ES-I3 (cell line): Measurements from ENCODE around the gene PXDC1.

Source experiments
- H3K36me3 ChIP-seq: 2 replicates; pipeline ENCODE4 v1.6.1; 2013; ENCODE audit warnings: mild to moderate bottlenecking, low read length, control low read depth, moderate library complexity; ENCODE audit not compliant: insufficient read depth
- H3K4me1 ChIP-seq: 2 replicates; pipeline ENCODE4 v1.6.1; 2013; ENCODE audit warnings: mild to moderate bottlenecking, control low read depth, low read length; ENCODE audit not compliant: insufficient read depth
- H3K9ac ChIP-seq: 2 replicates; pipeline ENCODE4 v1.6.1; 2013; ENCODE audit warnings: low read depth, mild to moderate bottlenecking, low read length, moderate library complexity
- H3K9me3 ChIP-seq: 2 replicates; pipeline ENCODE4 v1.6.1; 2013; ENCODE audit warnings: mild to moderate bottlenecking, low read length, moderate library complexity; ENCODE audit not compliant: control insufficient read depth, insufficient read depth

Gene PXDC1

GRCh38 chr6:3789018-3789895 lies 37.7 kb upstream of the PXDC1 start:
- no peak overlapping the region for H3K9ac ChIP-seq

DNA sequence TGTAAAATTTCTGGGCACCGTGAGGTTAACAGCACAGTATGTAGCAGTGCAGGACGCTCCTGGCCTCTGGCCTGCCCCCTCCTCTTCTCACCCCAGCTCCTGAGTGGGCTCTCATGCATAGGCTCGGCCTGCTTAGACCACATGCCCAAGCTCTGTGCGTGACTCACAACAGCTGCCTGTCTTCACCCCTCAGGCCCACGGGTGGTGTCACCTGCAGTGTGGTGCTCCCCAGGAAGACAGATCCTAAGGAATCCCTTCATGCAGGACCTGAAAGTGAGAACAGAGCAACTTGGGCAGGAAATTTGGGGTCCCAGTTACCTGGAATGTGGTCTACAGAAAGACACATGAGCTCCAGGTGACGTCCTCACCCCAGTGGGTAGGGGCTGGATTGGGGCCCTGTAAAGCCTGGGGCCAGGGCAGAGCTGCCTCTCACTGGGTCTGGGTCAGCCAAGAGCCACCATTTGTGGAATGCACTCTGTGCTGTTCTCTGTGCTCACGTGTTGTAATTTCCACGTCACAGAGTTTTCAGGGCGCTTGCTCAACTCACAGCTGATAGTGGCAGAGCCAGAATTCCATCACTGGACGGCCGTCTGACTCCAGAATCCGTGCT lies 37.0 kb upstream of the PXDC1 start:
- no peaks in the 10 kb centered on the region; the same call in 1 of the 2 replicates for H3K4me1 ChIP-seq
- H3K9ac ChIP-seq = no peak overlapping the region

More at GRCh38 chr6:3789018-3789895, 37.7 kb upstream of the PXDC1 start:
- no peaks in the 10 kb centered on the region; the same call in 1 of the 2 replicates for H3K4me1 ChIP-seq
- H3K9me3 ChIP-seq = no peaks in the 10 kb centered on the region
- no peaks in the 10 kb centered on the region for H3K36me3 ChIP-seq

GRCh38 chr6:3786141-3786540 lies 34.6 kb upstream of the PXDC1 start:
- Histone ChIP-seq H3K9me3 (no peaks in the 10 kb centered on the region), H3K36me3 (no peaks in the 10 kb centered on the region), H3K9ac (no peak overlapping the region), H3K4me1 (no peaks in the 10 kb centered on the region; the same call in 1 of the 2 replicates)

More for the DNA sequence above, 37.0 kb upstream of the PXDC1 start:
- Histone ChIP-seq H3K9me3 (no peaks in the 10 kb centered on the region), H3K36me3 (no peaks in the 10 kb centered on the region)

DNA sequence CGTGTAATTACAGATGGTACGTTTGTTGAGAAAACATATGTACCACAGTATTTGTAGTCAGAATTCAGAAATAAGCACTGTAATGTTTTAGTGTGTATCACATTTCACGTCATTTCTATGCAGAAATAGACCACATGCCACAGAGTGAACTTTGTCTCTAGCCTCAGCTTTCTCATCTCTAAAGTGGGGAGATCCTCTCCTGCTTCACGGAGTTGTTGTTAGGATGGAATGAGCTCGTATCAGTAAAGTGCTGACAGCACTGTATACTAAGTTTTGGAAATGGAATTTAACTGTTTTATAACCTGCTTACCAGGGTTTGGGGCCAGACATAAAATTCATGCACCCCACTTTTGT lies 34.2 kb upstream of the PXDC1 start:
- Histone ChIP-seq H3K9me3 (no peaks in the 10 kb centered on the region), H3K36me3 (no peaks in the 10 kb centered on the region), H3K4me1 (no peaks in the 10 kb centered on the region; the same call in 1 of the 2 replicates), H3K9ac (no peak overlapping the region)

- H3K4me1 ChIP-seq = no peaks in the 10 kb centered on the region; the same call in 1 of the 2 replicates
- no peak overlapping the region for H3K9ac ChIP-seq
- H3K36me3 ChIP-seq = no peaks in the 10 kb centered on the region
- no peaks in the 10 kb centered on the region for H3K9me3 ChIP-seq
Measured at GRCh38 chr6:3784885-3785744, 33.6 kb upstream of the PXDC1 start.

GRCh38 chr6:3784423-3784822 lies 32.9 kb upstream of the PXDC1 start:
- Histone ChIP-seq H3K4me1 (no peaks in the 10 kb centered on the region; the same call in 1 of the 2 replicates), H3K9ac (no peak overlapping the region), H3K36me3 (no peaks in the 10 kb centered on the region), H3K9me3 (no peaks in the 10 kb centered on the region)

DNA sequence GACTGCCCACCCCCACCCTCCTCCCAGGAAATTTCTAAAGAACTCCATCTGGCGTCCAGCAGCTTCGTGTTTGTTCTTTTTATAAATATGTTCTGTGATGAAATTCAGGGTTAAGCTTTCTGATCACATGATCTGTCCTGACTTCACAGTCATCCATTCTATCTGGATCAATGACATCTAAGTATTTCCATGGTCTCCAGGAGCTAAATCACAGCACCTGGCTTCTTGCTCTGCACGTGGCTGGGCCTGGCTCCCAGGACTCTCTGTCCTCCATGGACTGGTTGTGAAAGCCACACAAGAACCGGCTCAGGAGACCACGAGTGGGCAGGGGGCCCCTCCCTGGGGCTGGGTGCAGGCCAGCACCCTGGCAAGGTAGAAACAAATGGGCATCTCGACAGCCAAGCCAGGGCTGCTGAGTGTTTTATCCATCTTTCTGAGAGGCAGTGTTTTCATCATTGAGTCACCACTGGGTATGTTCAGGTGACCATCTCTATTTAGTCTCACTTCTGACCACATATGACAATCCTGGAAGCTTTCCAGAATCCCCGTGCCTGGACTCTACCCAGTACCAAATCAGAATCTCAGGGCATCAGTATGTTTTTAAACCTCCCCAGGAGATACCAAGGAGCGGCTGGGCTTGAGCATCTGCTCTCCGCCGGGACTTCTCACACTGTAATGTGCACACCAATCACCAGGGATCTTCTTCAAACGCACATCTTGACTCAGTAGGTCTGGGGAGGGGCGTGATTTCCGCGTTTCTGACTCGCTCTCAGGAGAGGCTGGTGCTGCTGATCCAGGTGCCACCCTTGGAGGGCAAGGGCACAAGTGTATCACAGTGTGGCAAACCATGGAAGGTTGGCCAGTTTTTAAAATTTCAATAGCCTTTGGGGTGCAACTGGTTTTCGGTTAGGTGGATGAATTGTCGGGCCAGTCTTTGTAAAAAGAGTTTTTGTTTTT lies 31.6 kb upstream of the PXDC1 start:
- Histone ChIP-seq H3K4me1 (no peaks in the 10 kb centered on the region), H3K9me3 (no peaks in the 10 kb centered on the region), H3K9ac (no peak overlapping the region), H3K36me3 (no peaks in the 10 kb centered on the region)

- H3K4me1 ChIP-seq = no peaks in the 10 kb centered on the region
- no peak overlapping the region for H3K9ac ChIP-seq
- H3K9me3 ChIP-seq = no peaks in the 10 kb centered on the region
- no peaks in the 10 kb centered on the region for H3K36me3 ChIP-seq
Measured at GRCh38 chr6:3781504-3781903, 30.0 kb upstream of the PXDC1 start.

GRCh38 chr6:3779574-3779849 lies 28.0 kb upstream of the PXDC1 start:
- no peaks in the 10 kb centered on the region for H3K4me1 ChIP-seq
- no peaks in the 10 kb centered on the region for H3K36me3 ChIP-seq
- no peak overlapping the region for H3K9ac ChIP-seq
- H3K9me3 ChIP-seq = no peaks in the 10 kb centered on the region

- Histone ChIP-seq H3K9ac (no peak overlapping the region), H3K36me3 (no peaks in the 10 kb centered on the region), H3K4me1 (no peaks in the 10 kb centered on the region), H3K9me3 (no peaks in the 10 kb centered on the region)
Measured at GRCh38 chr6:3778701-3779573, 27.4 kb upstream of the PXDC1 start.

GRCh38 chr6:3777730-3778461 lies 26.4 kb upstream of the PXDC1 start:
- Histone ChIP-seq H3K9ac (no peak overlapping the region), H3K4me1 (no peaks in the 10 kb centered on the region), H3K36me3 (no peaks in the 10 kb centered on the region), H3K9me3 (no peaks in the 10 kb centered on the region)

DNA sequence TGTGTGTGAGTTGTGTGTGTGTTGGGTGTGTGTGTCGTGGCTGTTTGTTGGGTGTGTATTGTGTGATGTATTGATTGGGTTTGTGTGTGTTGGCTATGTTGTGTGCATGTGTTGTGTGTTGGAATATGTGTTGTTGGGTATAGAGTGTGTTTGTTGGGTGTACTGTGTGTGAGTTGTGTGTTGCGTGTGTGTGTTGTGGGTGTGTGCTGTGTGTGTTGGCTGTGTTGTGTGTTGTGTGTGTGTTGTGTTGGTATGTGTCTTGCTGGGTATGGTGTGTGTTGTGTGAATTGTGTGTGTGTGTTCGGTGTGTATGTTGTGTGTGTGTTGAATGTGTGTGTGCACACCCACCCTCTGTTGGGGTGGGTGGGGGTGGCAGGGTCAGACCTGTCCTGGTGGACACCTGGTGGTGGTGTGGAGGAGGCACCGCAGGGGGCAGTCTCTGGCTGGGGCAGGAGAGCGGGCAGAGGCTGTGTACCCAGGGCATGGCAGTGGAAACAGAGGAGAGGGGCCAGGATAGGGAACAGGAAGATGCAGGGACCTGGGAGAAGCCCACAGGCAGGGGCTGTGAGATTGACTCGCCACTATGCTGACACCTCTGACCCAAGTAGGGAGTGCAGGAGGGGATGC lies 25.5 kb upstream of the PXDC1 start:
- H3K36me3 ChIP-seq = no peaks in the 10 kb centered on the region
- H3K4me1 ChIP-seq = no peaks in the 10 kb centered on the region
- no peak overlapping the region for H3K9ac ChIP-seq
- H3K9me3 ChIP-seq = no peaks in the 10 kb centered on the region
